Tibial artery (tissue), 4 donors: Measurements from ENCODE around the gene UBN1.

Experiments used
- DNase-seq, 2 donors: peaks; one replicate each; pipeline ENCODE4 v3.0.0-alpha.2; 2019
- H3K27ac ChIP-seq, 2 donors: fragments of 200-600 bp; sonication (generic) in 1 of 2; 1 replicate in 1 of 2; 2 replicates in 1 of 2; pipeline ENCODE4 v1.5.1; 2018 to 2019; ENCODE audit warnings: mild to moderate bottlenecking in 1 of 2
- H3K27me3 ChIP-seq, 2 donors: fragments of 200-600 bp; sonication (generic) in 1 of 2; one replicate each; pipeline versions ENCODE4 v1.5.1 to v1.6.0; 2016 to 2019
- H3K36me3 ChIP-seq, 3 donors: fragments of 200-600 bp; sonication (generic) in 2 of 3; one replicate each; pipeline ENCODE4 v1.5.1; 2016 to 2019; ENCODE audit warnings: mild to moderate bottlenecking in 2 of 3
- H3K4me1 ChIP-seq, 4 donors: fragments of 200-600 bp; sonication (generic) in 2 of 4; 1 replicate in 3 of 4; 2 replicates in 1 of 4; pipeline ENCODE4 v1.5.1; 2016 to 2019
- H3K4me3 ChIP-seq, 2 donors: fragments of 200-600 bp; sonication (generic) in 1 of 2; 1 replicate in 1 of 2; 2 replicates in 1 of 2; pipeline ENCODE4 v1.5.1; 2018 to 2019; ENCODE audit warnings: mild to moderate bottlenecking in 2 of 2
- H3K9me3 ChIP-seq, 3 donors: fragments of 200-600 bp; sonication (generic) in 1 of 3; one replicate each; pipeline ENCODE4 v1.5.1; 2016 to 2019
- CTCF ChIP-seq, 2 experiments: fragments of 200-600 bp in 1 of 2; fragments of 450-650 bp in 1 of 2; IDR thresholded peaks; one replicate each; pipeline ENCODE4 v1.5.1; 2017 to 2019; ENCODE audit warnings: antibody characterized with exemption in 2 of 2, mild to moderate bottlenecking in 1 of 2, moderate library complexity in 1 of 2
- intact Hi-C: fragments of 100-400 bp; cut with DNase I; formaldehyde crosslinking; loops from one replicate; pipeline ENCODE4 v1.15.0; 2023; ENCODE audit warnings: low total_unique reads

UBN1 gene

GRCh38 chr16:4813251-4814003 lies 33.9 kb upstream of the UBN1 start:
- Histone ChIP-seq H3K4me3 (no peak overlapping the region), H3K4me1 (no peaks in the 10 kb centered on the region), H3K36me3 (peaks cover 68 to 100% (median 93%) of the 10 kb centered on the region in 3 donors), H3K27ac (no peak overlapping the region), H3K27me3 (no peaks in the 10 kb centered on the region), H3K9me3 (no peaks in the 10 kb centered on the region)
- intact Hi-C loops, result no loop called here
- no peak for TF ChIP-seq CTCF (IDR thresholded peaks at IDR 0.05)
- no peak for DNase-seq

GRCh38 chr16:4814046-4814445 lies 33.2 kb upstream of the UBN1 start:
- TF ChIP-seq CTCF (IDR thresholded peaks at IDR 0.05), result no peak
- H3K9me3 ChIP-seq, result no peaks in the 10 kb centered on the region
- intact Hi-C loops, result no loop called here
- DNase-seq, result no peak
- H3K4me3 ChIP-seq, result no peak overlapping the region
- no peaks in the 10 kb centered on the region for H3K4me1 ChIP-seq
- H3K36me3 ChIP-seq, result peaks cover 63 to 100% (median 93%) of the 10 kb centered on the region in 3 donors
- H3K27me3 ChIP-seq, result no peaks in the 10 kb centered on the region
- H3K27ac ChIP-seq, result no peak overlapping the region

- H3K27me3 ChIP-seq, result no peaks in the 10 kb centered on the region
- no peaks in the 10 kb centered on the region for H3K9me3 ChIP-seq
- TF ChIP-seq CTCF (IDR thresholded peaks at IDR 0.05), result no peak
- H3K4me3 ChIP-seq, result no peak overlapping the region
- H3K36me3 ChIP-seq, result peaks cover 60 to 100% (median 93%) of the 10 kb centered on the region in 3 donors
- no peak for DNase-seq
- H3K27ac ChIP-seq, result no peak overlapping the region
- H3K4me1 ChIP-seq, result no peaks in the 10 kb centered on the region
- intact Hi-C loops, result no loop called here
Observed at GRCh38 chr16:4814542-4815173, 32.6 kb upstream of the UBN1 start.

- H3K4me3 ChIP-seq, result no peak overlapping the region
- intact Hi-C loops, result no loop called here
- no peaks in the 10 kb centered on the region for H3K4me1 ChIP-seq
- no peak for DNase-seq
- H3K36me3 ChIP-seq, result peaks cover 71 to 100% (median 92%) of the 10 kb centered on the region in 3 donors
- H3K9me3 ChIP-seq, result no peaks in the 10 kb centered on the region
- H3K27ac ChIP-seq, result no peak overlapping the region
- no peak for TF ChIP-seq CTCF (IDR thresholded peaks at IDR 0.05)
- no peaks in the 10 kb centered on the region for H3K27me3 ChIP-seq
Observed at GRCh38 chr16:4820652-4821051, 26.6 kb upstream of the UBN1 start.

GRCh38 chr16:4825196-4825595 lies 22.1 kb upstream of the UBN1 start:
- DNase-seq, result no peak
- TF ChIP-seq CTCF (IDR thresholded peaks at IDR 0.05), result no peak
- intact Hi-C loops, result no loop called here
- H3K4me3 ChIP-seq, result no peak overlapping the region
- H3K27me3 ChIP-seq, result no peaks in the 10 kb centered on the region
- H3K4me1 ChIP-seq, result no peaks in the 10 kb centered on the region
- H3K9me3 ChIP-seq, result no peaks in the 10 kb centered on the region
- no peak overlapping the region for H3K27ac ChIP-seq
- peaks cover 76 to 100% (median 95%) of the 10 kb centered on the region in 3 donors for H3K36me3 ChIP-seq
